GM18870 (cell line): Measurements from ENCODE around the gene SLC26A2.
"Not testable (repeated sequence)": the region's sequence is repeated elsewhere in the genome, so short reads cannot be mapped to it uniquely, and the experiment has no call there.

Source experiments
- ATAC-seq: cut with Tn5 transposase; IDR thresholded peaks from one replicate; pipeline ENCODE4 v1.9.1; 2021; ENCODE audit warnings: moderate library complexity; ENCODE audit not compliant: unreplicated experiment

SLC26A2 gene

DNA sequence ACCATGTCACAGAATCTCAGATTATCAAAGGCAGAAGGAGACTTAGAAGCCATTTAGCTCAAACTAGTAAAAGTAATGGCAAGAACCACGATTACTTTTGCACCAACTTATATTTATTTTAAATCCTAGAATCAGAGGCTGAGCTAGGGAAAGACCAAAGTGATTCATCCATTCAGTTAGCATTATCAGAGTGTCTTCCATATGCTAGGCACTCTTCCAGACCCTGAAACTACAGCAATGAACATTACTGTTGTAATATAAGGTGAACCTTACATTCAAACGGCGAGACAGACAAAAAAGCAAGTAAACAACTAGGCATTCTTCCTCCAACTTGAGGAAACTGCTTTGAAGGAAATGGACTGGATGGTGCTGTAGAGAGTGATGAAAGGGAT is 23.9 kb upstream of the SLC26A2 start:
- ATAC-seq = no peak

DNA sequence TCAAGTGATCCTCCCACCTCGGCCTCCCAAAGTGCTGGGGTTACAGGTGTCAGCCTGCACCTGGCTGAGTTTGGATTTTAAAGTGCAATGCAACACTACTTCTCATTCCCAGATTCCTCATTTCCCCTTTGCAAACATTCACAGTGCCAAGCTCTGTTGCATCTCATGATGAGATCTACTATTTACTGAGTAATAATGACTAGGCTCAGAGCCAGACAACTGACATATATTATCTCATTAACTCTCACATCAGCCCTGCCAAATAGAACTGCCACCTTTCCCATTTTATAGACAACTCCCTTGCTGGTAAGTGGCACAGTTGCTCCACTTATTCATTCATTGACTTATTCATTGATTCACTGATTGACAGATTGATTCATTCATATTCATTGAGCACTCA is 22.9 kb upstream of the SLC26A2 start:
- no peak for ATAC-seq

DNA sequence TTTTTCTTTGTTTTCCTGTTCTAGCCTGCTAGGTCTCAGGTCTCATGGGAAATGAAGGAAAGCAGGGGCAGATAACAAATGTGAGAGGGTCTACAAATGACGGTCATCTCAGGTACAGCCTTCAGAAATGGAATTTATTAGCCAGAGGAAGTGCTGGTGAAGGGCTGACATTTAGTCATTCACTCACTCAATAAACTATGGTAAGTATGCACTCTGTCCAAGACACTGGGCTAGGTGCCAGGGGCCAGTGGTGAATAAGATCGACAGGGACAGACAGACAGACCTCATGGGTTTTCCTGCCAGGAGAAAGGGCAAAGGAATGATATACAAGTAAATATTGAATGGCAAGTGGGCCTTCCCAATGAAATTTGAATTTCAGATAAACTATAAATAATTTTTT is 22.3 kb upstream of the SLC26A2 start:
- ATAC-seq = no peak

DNA sequence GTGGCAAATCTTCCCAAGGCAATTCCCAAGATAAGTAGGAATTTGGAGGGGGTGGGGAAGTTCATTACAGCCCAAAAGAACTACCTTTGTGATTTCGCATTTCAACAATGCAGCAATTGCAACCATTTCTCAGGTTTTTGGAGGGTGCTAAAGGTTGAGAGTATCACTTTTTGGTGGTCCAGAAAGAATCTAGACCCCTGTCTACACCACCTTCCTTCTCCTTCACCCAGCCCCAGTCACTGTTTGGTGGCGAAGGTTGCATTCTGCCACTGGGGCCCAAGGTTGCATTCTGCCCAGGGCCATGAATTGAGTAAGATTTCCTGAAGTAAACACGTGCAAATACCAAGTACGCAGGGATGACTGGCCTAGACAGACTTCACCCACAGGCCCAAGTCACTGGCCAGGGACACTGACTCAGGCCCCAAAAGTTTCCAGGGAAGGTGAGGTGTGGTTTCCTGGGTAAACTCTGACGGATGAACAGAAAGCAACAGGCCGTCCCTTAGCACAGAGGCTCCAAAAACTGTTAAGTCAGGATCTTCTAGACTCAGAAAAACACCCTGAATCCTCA is 21.7 kb upstream of the SLC26A2 start:
- ATAC-seq = no peak

DNA sequence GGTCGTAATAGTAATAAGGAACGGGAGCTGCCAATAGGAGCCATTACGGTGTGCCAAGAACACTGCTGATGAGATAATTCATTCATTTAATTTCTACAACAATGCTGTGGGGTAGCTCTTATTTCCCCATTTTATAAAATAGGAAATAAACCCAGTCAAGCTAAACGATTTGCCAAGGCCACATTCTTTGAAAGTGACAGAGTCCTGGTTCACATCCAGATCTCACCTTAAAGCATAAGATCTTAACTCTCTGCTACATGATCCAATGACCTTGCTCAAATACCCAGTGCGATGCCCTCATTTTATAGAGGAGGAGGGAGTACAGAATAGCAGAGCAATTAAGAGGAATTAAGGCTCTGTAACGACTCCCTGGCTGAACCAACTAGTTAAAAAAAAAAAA is 21.0 kb upstream of the SLC26A2 start:
- ATAC-seq = no peak

DNA sequence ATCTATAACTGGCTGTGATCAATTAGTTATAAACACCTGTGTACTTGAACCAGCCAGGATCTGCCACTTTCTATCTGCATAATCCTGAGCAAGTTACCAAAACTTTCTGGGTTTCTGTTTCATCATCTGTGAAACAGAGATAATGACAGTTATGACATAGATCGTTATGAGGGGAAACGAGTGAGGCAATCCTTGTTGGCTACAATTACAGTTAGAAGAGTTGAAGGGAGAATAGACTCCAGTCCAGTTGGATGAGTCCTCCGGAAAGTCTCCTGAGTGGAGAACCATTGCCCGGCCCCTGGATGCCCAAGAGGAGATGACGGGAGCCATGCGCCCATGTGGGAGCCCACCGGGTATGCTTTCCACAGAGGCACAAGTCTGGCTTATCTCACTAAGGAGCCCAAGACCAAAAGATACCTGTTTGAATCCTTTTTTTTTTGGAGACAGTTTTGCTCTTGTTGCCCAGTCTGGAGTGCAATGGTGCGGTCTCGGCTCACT is 20.4 kb upstream of the SLC26A2 start:
- ATAC-seq = peak; percentile 76

DNA sequence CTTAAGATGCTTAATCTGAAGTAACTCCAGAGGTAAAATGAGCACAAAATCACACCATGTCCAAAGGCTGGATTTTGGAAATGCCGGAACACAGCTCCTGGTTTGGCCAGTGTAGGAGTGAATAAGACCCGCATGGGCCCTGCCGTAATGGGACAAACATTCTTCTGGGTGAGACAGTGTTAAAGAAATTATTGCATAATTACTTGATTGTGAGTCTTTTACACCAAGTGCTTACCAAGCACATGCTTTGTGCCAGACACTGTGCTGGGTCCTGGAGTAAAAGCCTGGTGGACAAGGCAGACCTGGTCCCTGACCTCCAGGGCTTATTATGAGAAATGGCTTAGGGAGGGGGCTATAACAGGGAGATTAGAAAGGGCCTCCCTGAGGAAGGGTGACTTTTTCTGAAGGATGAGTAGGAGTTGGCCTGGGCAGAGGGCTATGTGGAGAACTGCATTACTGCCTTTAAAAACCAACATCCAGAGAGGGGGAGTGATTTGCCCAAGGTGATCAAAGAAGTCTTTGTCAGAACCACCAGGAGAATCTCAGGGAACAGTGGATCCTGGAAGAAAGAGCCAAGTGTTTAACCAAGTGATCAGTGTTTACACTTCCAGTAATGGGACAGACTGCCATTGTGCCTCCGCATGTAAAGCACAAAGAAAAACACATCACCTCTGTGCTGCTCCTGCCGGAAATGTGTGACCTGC is 19.5 kb upstream of the SLC26A2 start:
- ATAC-seq = no peak

DNA sequence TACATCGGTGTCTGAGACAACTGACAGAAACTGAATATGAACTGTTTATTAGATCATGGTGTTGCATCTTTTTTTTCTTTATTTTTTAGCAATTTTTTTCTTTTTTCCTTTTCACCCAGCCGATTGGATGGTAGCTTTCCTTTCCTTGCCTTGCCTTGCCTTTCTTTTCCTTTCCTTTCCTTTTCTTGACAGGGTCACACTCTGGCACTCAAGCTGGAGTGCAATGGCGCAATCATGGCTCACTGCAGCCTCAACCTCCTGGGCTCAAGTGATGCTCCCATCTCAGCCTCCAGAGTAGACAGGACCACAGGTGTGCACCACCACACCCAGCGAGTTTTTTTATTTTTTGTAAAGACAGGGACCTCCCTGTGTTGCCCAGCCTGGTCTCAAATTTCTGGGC is 18.8 kb upstream of the SLC26A2 start:
- no peak for ATAC-seq

DNA sequence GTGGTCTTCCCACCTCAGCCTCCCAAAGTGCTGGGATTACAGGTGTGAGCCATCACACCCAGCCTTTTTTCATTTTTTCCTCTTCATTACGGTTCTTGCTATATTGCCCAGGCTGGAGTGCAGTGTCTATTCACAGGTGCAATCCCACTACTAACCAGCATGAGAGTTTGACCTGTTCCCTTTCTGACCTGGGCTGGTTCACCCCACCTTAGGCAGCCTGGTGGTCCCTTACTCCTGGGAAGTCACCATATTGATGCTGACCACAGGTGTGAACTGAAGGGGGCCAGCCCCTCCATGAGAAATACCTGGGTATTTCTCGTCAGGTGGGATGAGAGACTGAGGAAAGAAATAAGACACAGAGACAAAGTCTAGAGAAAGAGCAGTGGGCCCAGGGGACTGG is 18.4 kb upstream of the SLC26A2 start:
- ATAC-seq = no peak

DNA sequence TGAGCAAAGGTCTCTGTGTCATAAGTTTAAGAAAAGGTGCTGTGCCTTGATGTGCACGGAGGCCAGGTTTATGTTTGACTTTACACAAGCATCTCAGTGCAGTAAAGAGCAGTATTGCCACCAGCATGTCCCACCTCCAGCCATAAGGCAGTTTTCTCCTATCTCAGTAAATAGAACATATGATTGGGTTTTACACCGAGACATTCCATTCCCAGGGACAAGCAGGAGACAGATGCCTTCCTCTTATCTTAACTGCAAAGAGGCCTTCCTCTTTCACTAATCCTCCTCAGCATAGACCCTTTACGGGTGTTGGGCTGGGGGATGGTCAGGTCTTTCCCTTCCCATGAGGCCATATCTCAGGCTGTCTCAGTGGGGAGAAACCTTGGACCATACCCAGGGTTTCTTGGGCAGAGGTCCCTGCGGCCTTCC is 17.8 kb upstream of the SLC26A2 start:
- not testable (repeated sequence) for ATAC-seq

DNA sequence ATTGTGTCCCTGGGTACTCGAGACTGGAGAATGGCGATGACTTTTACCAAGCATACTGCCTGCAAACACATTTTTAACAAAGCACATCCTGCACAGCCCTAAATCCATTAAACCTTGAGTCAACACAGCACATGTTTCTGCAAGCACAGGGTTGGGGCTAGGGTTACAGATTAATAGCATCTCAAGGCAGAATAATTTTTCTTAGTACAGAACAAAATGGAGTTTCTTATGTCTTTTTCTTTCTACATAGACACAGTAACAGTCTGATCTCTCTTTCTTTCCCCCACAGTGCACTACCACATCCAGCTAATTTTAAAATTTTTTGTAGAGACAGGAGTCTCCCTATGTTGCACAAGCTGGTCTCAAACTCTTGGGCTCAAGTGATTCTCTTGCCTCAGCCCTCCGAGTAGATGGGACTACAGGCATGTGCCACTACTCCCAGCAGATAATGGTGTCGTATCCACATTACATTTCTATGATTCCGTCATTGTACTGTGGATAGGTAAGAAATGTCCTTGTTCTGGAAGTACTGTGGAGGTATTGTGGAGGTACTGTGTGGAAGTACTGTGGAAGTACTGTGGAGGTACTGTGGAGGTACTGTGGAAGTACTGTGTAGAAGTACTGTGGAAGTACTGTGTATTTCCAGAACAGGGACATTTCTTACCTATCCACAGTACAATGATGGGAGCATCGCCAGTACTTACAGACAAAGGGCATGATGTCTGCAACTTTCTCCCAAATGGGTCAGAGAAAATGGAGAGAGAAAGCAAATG is 17.2 kb upstream of the SLC26A2 start:
- ATAC-seq = not testable (repeated sequence)

DNA sequence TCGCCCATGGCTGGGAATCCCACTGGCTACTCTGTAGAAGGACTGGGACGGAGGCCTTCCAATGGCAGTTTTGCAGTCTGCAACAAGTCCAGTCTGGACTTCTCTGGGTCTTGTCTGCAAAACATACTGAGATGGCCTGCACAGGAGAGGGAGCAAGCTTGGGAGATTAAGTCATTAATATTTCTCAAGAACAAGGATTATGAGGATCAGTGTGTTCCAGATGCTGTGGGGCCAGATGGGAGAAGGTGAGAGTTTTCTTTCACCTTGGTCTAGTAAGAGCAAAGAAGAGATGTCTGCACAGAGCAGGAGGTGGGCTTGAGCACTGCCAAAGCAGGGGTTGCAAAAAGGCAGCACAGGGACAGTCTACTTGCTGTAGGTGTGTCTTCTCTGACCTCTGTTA is 15.9 kb upstream of the SLC26A2 start, which contains the start of gene PDE6A:
Gene PDE6A, minus strand, starts transcription at position 128 of the 400 bp plus-strand sequence. Its CDS starts 120 bp downstream, at position 8.
- ATAC-seq = no peak

DNA sequence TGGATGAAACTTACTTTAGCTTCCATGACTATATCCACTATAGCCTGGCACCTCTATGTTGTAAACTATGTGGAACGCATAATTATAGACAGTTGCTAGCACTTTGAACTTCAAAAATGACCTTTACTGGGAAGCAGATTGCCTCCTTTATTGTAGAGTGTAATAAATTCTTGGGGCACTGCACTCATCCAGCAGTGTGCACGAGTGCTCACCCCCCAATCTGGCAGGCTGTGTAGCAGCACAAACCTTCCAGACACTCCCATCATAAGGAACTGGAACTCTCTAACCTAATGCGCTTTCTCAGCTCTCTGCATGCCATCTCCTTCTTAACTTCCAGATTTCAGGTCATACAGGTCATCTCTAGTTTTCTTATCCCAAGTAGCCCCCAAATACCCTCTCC is 14.4 kb upstream of the SLC26A2 start:
- ATAC-seq = no peak

DNA sequence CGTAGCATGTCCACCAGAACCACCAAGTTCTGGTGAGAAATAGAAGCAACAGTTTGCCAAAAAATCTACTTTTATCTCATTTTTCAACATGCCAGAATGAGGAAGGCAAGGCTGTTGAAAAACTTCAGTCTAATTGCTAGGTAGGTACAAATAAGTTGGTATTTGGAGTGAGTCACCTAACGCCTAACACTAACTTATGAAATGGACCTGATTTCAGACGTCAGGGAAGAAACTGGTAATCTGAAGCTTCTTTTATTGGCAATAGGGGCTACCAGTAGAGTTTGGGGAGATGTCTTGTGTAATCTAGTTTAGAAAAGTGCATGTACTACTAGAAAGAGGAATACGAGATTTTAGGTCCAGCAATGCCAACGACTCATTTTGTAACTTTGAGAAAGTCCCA is 11.6 kb upstream of the SLC26A2 start:
- ATAC-seq = no peak

DNA sequence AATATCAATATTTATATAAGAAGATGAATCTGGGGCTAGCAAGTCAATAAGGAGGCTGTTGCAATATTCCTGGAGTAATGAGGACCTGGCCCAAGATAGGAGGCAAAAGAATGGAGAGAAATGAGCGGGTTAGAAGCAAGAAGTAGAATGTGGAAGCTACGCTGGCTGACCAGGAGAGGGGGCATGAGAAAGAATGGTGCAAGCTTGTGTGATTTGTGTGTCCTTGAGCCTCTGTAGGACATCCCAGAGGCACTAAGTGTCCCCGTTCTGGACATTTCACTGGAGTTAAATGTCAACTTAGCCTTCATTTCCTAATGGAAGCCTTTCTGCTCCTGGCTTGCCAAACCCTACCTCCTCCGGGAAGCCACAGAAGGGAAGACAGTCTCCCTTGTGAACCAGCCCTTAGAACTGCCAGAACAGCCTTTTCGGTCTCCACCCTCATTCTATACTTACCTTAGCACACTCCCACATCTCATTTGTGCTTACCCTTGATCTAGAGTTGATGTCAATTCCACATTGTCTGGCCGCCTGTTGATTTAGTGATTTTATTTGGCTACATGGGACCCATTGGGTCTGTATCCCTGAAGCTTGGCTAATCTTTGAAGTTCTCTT is 9.3 kb upstream of the SLC26A2 start:
- ATAC-seq = no peak

DNA sequence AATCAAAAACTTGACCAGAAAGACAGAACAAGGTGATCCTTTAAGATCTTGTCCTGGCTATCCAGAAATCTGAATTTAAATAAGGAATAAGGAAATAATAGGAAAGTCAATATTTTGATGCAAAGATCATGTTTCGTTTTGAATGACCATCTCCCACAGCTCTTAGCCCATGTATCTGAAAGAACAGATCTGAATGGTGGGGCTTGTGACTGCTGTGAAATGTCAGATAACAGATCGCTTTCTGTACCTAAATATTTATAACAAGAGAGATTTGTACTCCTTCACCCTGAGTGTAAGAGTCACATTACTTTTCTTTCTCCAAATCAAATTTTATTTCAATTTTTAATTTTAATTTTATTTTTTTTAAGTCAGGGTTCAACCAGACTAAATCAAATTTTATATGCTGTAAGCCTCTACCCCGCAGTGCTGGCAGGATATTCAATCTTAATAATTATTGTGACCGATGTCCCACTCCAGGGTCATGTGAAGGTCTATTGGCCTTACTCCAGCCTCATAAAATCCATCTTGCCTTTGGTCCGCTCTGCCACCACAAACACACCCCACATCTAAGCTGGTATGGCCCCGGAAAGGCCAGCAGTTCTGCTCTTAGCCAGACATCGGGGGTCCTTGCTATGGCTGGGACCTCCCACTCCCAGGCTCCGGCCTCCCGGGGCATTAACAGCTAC is 7.0 kb upstream of the SLC26A2 start:
- ATAC-seq = no peak

DNA sequence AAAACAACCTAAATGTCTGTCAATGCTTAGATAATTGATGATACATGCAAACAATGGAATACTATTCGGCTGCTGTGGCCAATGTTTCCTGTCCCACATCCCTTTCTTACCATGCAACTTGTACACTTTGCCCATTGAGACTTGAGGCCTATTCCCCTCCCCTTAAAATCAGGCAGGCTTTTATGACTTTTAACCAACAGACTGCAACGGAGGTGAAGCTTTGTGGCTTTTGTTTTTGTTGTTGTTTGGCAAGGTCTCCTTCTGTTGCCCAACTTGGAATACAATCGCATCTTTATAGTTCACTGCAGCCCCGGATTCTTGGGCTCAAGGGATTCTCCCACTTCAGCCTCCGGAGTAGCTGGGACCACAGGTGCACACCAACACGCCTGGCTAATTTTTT is 5.8 kb upstream of the SLC26A2 start:
- no peak for ATAC-seq

DNA sequence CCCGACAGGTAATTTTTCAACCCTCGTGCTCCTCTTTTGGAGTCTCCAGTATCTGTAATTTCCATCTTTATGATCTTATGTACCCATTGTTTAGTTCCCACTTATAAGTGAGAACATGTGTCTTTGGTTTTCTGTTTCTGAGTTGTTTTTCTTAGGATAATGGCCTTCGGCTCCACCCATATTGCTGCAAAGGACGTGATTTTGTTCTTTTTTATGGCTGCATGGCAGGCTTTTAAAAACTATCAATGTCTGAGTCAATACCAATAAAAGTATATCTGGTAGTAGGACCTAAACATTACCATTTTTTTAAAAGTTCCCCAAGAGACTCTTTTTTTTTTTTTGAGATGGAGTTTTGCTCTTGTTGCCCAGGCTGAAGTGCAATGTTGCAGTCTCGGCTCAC is 3.9 kb upstream of the SLC26A2 start:
- no peak for ATAC-seq

DNA sequence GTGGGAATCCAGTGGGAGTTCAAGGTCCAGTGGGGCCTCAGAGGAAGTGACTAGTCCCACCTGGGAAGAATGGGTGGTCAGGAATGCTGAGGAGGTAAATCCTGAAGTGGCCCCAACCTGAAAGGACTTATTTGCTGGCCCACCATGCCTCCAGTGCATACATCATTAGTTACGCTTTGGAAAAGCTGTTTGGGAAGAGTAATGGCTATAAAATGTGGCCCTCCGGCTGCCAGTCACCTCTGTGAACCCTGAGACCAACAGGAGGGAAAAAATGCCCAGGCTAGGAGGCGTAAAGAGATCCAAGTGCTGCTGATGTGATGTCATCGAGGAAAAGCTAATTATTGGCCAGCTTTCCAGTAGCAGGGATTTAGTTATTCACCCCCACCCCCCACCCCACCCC is 2.7 kb upstream of the SLC26A2 start:
- no peak for ATAC-seq

DNA sequence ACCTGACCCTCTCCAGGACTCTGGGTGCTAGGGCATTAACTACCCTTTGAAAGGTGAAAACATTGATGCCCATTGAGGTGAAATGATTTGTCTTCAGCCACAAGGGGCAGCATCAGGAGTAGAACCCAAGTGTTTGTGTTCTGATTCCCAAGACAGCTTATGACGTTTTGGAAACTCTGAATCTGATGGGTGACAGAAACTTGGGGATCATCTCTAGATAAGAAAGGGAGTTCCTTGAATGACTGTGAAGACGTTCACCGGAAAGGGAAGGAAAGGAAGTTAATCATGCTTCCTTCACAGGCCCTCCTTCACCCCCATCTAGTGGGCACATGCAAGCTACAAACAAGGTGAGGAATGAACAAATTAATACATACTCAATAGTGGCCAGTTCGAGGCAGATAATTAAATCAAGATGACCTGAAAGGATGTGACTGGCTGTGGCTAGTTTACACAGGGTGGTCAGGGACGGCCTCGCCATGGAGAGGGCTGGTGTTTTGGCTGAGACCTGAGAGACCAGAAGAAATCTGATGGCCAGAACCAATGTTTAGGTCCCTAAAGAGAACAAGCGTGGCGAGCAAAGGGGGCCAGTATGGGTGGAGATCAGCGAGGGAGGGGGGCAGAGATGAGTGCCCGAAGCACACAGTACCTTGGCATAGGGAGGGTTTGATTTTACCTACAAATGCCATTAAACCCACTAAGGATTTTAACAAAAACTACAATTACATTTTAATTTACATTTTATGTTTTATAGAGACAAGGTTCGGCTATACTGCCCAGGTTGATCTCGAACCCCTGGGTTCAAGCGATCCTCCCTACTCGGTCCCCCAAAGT is 937 bp upstream of the SLC26A2 start:
- ATAC-seq = no peak
